Right forelimb (tissue), 1 donor: ENCODE measurements around the gene ORM1.

ENCODE experiments used
- DNase-seq: peaks from one replicate; pipeline ENCODE4 v3.0.0-alpha.2; 2018

ORM1 gene

DNA sequence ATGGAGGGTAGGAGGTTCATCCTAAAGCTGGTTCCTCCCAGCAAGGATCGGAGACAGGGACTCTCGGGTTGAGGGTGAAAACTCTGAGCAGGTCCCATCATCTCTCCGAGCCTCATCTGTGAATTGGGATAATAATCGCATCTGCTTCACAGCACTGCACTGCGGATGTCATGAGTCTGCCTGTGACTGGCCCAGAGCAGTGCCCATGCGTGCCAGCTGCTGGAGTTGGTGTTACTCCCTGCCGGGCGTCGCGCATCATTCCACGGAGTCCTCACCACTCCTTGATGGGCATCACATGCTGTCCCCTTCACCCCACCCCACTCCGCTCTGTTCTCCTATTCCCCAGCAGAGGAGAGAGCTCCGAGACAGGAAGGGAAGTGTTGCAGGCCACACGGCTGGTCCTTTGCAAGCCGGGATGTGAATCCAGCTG, 35.1 kb upstream of the ORM1 start:
- DNase-seq, result peak; percentile 45

GRCh38 chr9:114288193-114289091, 34.5 kb upstream of the ORM1 start:
- DNase-seq, result peak; percentile 47

DNA sequence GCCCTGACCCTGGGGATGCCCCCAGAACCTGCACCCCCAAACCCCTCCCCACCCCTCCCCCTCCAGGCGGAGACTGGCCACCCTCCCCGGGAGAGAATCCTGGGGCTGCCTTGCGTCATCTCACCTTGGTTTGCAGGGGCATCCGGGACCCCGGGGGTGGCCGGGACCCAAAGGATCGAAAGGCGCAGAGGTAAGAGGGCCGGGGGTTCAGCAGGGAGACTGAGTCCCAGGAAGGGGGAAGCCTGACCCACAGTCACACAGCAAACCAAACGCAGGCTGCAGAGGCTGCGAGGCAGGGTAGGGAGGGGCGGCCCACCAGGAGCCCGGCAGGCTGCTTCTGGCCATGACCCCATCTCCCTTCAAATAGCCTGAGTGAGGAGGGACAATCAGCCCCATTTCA, 33.8 kb upstream of the ORM1 start:
- DNase-seq, result peak; percentile 37

DNA sequence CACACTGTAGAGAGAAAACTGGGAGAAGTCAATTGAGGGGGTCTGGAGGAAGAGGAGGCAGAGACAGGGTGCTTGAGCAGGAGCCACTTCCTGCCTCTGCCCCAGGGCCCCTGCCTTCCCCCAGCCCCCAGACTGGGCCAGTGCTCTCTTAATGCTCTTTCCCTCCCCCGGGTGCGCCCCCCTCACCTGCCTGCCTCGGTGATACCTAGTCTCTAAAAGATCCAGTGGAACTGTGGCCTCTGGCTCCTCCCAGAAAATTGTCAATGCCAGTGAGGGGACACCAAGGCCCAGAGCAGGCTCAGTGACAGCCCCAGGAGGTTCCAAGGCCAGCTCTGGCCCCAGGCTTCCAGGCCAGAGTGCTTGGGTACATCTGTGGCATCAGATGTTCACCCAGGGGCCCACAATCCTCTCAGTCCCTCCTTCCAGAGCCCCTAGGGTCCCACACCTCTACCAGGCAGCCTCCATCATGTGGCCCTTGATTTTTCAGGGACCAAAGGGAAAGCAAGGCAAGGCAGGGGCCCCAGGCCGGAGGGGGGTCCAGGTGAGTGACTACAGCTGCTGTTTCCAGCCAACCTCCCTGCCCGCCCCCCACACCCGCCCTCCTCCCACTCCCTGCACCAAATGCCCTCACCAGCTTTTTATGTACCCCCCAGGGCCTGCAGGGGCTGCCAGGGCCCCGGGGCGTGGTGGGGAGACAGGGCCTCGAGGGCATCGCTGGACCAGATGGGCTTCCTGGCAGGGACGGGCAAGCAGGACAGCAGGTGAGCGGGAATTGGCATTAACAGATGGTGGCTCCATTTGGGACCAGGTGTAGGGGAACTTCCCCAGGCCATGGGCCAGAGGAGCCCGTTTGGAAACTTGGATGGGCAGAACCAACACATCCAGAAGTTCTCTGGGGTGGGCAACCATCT, 33.1 kb upstream of the ORM1 start:
- peak; percentile 42 for DNase-seq

DNA sequence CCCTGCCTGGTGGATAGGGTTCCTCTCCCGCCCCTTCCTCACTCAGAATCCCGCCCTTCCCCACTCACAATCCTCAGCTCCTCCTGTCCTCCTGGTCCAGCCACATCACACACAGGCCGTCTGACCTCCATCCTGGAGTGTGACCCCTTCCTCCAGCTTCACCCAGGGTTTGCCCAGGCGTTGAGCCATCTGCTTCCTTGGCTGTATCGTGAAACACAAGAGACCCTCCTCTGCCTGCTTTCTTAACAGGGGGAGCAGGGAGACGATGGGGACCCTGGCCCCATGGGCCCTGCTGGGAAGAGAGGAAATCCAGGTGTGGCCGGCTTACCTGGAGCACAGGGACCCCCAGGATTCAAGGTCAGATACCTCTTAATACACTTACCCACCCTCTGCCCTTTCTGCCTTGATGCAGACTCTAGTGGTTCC, 32.3 kb upstream of the ORM1 start:
- no peak for DNase-seq

GRCh38 chr9:114291064-114291474, 31.8 kb upstream of the ORM1 start:
- DNase-seq, result peak; percentile 90

DNA sequence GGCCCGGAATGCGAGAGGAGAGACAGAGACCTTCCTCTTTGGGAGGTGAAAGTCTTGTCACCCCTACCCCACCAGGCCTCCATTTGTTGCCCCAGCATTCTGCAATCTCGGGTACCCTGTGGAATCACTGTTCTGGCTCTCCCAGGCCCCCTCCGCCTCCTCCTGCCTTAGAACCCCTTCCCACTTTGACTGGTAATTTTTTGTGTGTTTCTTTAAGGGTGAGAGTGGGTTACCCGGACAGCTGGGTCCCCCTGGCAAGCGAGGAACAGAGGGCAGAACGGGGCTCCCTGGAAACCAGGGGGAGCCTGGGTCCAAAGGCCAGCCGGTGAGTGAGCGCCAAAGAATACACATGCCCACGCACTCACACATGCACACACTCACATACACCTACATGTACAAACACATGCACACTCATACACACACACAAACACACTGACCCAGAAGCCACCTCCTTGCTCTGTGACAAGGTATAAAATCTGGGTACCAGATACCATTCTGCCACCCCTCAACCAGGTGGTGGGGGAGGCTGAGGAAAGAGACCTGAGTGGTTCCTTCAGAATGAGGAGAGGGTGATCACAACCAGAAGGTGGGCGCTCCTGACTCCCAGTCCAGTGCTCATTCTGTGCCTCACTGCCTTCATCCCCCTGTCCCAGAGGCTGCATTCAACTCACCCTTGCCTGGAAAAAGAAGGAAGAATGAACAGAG, 30.9 kb upstream of the ORM1 start:
- DNase-seq, result peak; percentile 25

- no peak for DNase-seq
These were observed 28.2 kb upstream of the ORM1 start for GRCh38 chr9:114294664-114295063.

DNA sequence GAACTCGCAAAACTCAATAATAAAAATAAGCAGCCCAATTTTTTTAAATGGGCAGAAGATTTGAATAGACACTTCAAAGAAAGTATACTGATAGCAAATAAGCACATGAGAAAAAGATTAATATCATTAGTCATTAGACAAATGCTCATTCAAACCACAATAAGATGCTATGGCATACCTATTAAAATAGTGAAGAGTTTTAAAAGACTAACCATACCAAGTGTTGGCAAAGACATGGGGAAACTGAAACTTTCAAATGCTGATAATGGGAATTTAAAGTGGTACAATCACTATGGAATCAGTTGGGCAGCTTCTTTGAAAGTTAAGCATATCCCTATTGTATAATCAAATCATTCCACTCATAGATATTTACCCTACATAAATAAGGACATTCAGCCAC, 26.6 kb upstream of the ORM1 start:
- DNase-seq, result no peak

DNA sequence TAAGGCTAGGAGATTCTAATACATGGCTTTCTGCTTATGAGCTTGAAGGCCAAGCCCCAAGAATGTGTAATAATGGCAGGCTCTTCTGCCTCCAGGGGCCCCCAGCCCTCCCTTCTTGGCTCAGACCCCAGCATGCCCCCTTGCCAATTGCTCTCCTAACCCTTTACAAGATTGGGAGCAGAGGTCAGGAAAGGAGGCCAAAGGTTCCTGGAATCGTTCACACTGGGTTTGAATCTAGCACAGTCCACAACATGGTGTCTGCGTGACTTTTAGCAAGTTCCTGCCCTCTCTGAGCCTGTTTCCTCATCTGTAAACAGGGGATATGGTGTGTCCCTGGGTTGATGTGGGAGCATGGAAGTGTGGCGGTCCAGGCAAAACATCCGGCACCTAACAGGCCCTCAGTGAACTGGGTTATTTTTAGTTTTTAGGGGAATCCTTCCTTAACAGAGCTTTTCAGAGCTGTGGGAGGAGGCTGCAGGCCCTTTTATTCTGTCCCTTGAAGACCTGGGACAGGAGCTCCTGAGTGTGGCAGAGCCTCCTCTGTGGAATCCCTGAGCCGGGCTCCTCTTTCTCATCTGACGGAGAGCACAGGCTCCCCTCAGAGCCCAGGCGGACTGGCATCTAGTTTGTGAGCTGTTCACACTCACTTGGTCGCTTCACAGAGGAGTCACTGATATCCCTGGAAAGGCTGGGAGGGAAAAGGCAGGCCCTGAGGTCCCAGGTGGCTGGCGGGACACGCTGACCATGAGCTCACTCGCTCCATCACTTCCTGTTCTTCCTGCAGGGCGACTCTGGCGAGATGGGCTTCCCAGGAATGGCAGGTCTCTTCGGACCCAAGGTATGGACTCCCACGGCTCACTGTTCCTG, 23.4 kb upstream of the ORM1 start:
- peak; percentile 32 for DNase-seq

GRCh38 chr9:114300153-114300845, 22.6 kb upstream of the ORM1 start:
- peak; percentile 25 for DNase-seq

GRCh38 chr9:114300846-114301797, 21.8 kb upstream of the ORM1 start:
- peak; percentile 41 for DNase-seq

DNA sequence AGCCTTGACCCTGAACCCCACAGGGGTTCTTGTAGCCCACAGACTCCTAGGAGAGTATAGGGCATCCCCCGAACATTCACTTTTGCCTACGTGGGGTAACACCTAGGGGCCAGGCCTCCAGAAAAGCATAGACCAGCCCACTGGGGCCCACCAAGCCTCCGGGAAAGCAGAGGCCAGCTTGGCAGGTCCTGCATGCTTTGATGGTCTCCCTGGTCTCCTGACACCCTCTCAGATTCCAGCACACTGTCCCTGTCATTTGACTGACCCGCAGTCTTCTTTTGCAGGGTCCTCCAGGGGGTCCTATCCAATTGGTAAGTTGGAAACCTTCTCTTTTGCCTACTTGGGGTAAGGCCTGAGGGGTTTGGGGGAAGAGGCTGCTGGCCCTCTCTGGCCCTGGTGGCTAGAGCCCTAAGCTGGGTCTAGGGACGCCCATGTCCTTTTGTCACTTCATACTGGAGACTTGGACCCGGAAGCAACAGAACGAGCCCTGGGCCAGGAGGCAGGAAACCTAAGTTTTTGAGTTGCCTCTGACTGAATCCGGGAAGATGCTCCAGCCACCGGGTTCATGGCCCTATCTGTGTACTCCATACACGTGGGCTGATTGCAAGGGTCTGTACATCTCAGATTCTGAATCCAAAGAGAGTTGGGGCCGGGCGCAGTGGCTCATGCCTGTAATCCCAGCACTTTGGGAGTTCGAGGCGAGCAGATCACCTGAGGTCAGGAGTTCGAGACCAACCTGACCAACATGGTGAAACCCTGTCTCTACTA, 20.9 kb upstream of the ORM1 start:
- peak; percentile 32 for DNase-seq

- DNase-seq, result no peak
These were observed 20.2 kb upstream of the ORM1 start for GRCh38 chr9:114302727-114303126.

DNA sequence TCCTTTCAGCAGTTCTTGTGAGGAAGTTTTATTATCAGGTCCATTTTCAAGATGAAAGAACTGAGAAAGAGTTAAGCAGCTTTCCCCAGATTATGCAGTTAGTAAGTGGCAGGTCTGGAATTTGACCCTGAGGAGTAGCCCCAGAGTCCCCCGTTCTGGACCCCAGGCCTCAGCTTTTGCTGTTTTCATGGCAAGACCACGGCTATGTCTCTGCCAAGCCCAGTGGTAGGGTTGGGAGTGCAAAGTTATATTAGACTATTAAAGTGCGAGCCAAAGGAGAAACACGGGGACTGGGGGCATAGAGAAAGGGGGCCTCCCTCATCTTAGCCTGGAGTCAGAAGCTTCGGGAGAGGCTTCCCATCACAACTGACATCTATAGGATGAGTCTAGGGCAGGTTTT, 19.3 kb upstream of the ORM1 start:
- DNase-seq, result peak; percentile 32

- peak; percentile 42 for DNase-seq
These were observed 18.9 kb upstream of the ORM1 start for GRCh38 chr9:114303977-114304376.

GRCh38 chr9:114304416-114305188, 18.3 kb upstream of the ORM1 start:
- no peak for DNase-seq

DNA sequence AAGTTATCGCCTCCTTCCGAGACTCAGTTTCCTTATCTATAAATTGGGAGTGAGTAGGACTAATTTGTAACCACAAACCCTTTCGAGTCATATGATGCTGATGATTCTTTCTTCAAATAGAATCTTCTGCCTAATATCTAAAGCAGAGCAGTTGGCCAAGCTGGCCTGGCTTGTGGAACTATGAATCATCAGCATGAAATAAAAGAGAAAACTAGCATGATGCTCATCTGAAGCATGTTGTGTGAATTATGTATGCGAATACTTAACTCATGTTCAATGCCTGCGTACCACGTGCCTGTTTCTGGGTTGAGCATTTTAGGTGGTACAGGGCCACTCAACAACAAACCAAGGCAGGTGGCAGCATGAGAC, 15.0 kb upstream of the ORM1 start:
- DNase-seq, result no peak
